ENCODE data around the gene VSIG10L2.

The VSIG10L2 gene

GRCh38 chr11:125930076-125930450 is 15.8 kb upstream of the VSIG10L2 start:
- no peak for DNase-seq

GRCh38 chr11:125931116-125931515 is 14.7 kb upstream of the VSIG10L2 start:
- DNase-seq: no peak

GRCh38 chr11:125931668-125932067 is 14.2 kb upstream of the VSIG10L2 start:
- DNase-seq: no peak

GRCh38 chr11:125932301-125932700 is 13.5 kb upstream of the VSIG10L2 start:
- DNase-seq: no peak

- DNase-seq: no peak
These were observed 12.6 kb upstream of the VSIG10L2 start for GRCh38 chr11:125933030-125933813.

GRCh38 chr11:125934473-125934872 is 11.4 kb upstream of the VSIG10L2 start:
- DNase-seq: no peak

- DNase-seq: no peak
These were observed 10.8 kb upstream of the VSIG10L2 start for GRCh38 chr11:125935056-125935455.

GRCh38 chr11:125935618-125936199 is 10.1 kb upstream of the VSIG10L2 start:
- no peak for DNase-seq

GRCh38 chr11:125938418-125938817 is 7.4 kb upstream of the VSIG10L2 start:
- DNase-seq: no peak

- DNase-seq: no peak
These were observed 6.7 kb upstream of the VSIG10L2 start for GRCh38 chr11:125939081-125939521.

- DNase-seq: no peak
These were observed 5.7 kb upstream of the VSIG10L2 start for GRCh38 chr11:125940145-125940544.

GRCh38 chr11:125941267-125941618 is 4.6 kb upstream of the VSIG10L2 start:
- no peak for DNase-seq

- peak in 1 of 2 donors; percentile 33 for DNase-seq
These were observed 3.9 kb upstream of the VSIG10L2 start for GRCh38 chr11:125941619-125942611.

GRCh38 chr11:125942771-125943428 is 2.9 kb upstream of the VSIG10L2 start:
- no peak for DNase-seq

GRCh38 chr11:125943661-125944349 is 2.0 kb upstream of the VSIG10L2 start:
- DNase-seq: no peak

- DNase-seq: no peak
These were observed 1.4 kb upstream of the VSIG10L2 start for GRCh38 chr11:125944350-125945010.

- no peak for DNase-seq
These were observed 640 bp upstream of the VSIG10L2 start for GRCh38 chr11:125945011-125945796.

- DNase-seq: no peak
These were observed 1.0 kb downstream of the VSIG10L2 start for GRCh38 chr11:125946712-125947418.

GRCh38 chr11:125947419-125948277 is 1.8 kb downstream of the VSIG10L2 start:
- no peak for DNase-seq
